Measurements from ENCODE around the gene ANKRD44.
A peak's percentile ranks its signal among the peaks of the same experiment; 100 is the strongest.

Gene ANKRD44

GRCh38 chr2:197249381-197250083 is 61.0 kb downstream of the ANKRD44 start:
- no peak for DNase-seq (ENCODE audit: low read depth)
- no peak overlapping the region for H3K4me3 ChIP-seq (ENCODE audit: low read depth, low read length)
- TF ChIP-seq, protein P1, sequence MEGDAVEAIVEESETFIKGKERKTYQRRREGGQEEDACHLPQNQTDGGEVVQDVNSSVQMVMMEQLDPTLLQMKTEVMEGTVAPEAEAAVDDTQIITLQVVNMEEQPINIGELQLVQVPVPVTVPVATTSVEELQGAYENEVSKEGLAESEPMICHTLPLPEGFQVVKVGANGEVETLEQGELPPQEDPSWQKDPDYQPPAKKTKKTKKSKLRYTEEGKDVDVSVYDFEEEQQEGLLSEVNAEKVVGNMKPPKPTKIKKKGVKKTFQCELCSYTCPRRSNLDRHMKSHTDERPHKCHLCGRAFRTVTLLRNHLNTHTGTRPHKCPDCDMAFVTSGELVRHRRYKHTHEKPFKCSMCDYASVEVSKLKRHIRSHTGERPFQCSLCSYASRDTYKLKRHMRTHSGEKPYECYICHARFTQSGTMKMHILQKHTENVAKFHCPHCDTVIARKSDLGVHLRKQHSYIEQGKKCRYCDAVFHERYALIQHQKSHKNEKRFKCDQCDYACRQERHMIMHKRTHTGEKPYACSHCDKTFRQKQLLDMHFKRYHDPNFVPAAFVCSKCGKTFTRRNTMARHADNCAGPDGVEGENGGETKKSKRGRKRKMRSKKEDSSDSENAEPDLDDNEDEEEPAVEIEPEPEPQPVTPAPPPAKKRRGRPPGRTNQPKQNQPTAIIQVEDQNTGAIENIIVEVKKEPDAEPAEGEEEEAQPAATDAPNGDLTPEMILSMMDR (conservative IDR thresholded peaks at IDR 0.05; ENCODE audit: low read depth, low read length), result no peak

DNA sequence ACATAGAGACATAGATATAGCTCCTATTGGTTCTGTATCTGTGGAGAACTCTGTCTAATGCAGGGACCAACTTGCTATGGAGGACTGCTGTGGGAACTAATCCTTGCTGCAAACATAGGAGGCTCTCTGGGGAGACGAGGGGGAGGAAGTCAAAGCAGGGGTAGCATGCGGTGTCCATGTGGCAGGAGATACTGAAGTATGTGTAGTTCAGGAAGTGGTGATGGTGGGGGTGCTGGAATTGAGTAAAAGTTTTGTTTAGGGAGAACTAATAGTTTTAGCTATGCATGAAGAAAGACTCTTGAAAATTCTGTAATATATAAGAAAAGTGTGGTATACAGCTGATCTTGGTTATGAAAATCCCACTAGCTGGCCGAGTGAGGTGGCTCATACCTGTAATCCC is 62.0 kb downstream of the ANKRD44 start:
- H3K4me3 ChIP-seq (ENCODE audit: low read depth, low read length), result no peak overlapping the region
- TF ChIP-seq, protein P1 (conservative IDR thresholded peaks at IDR 0.05; ENCODE audit: low read depth, low read length), result no peak
- peak; percentile 67 for DNase-seq (ENCODE audit: low read depth)

DNA sequence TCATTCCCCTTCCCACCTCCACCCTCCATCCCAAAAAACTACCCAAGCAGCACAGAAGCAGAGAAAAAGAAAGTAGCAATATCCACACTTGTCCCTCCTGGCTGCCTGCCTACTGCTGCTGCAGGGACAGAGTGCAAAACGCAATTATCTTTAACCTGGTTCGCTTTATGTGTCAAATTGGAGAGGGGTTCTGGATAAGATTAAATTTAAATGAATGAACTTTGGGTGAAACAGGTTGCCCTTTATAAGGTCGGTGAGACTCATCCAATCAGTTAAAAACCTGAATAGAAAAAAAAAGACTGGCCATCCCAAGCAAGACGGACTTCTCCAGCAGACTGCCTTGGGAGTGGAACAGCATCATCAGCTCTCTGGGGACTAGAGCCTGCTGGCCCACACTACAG is 62.6 kb downstream of the ANKRD44 start:
- TF ChIP-seq, protein P1 (conservative IDR thresholded peaks at IDR 0.05; ENCODE audit: low read depth, low read length), result no peak
- no peak overlapping the region for H3K4me3 ChIP-seq (ENCODE audit: low read depth, low read length)
- no peak for DNase-seq (ENCODE audit: low read depth)

DNA sequence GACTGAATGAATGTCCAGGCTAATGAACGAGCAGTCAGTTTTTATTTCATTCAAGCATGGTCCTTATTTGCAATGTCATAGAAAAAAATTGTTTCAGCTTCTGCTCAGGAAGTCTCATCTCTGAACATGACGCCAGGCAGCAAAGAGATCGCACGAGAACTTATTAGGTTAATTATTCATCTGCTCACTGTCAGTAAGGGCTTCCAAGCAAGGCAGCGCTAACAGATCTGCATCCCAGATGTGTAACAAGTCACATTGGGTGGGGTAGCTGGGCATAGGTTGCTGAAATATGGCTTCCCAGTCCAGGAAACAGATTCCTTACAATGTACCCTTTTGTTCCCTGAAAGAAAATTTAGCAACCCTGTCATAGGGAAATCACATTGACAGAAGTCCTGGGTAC is 63.5 kb downstream of the ANKRD44 start:
- TF ChIP-seq, protein P1 (conservative IDR thresholded peaks at IDR 0.05; ENCODE audit: low read depth, low read length), result no peak
- DNase-seq (ENCODE audit: low read depth), result no peak
- H3K4me3 ChIP-seq (ENCODE audit: low read depth, low read length), result no peak overlapping the region

DNA sequence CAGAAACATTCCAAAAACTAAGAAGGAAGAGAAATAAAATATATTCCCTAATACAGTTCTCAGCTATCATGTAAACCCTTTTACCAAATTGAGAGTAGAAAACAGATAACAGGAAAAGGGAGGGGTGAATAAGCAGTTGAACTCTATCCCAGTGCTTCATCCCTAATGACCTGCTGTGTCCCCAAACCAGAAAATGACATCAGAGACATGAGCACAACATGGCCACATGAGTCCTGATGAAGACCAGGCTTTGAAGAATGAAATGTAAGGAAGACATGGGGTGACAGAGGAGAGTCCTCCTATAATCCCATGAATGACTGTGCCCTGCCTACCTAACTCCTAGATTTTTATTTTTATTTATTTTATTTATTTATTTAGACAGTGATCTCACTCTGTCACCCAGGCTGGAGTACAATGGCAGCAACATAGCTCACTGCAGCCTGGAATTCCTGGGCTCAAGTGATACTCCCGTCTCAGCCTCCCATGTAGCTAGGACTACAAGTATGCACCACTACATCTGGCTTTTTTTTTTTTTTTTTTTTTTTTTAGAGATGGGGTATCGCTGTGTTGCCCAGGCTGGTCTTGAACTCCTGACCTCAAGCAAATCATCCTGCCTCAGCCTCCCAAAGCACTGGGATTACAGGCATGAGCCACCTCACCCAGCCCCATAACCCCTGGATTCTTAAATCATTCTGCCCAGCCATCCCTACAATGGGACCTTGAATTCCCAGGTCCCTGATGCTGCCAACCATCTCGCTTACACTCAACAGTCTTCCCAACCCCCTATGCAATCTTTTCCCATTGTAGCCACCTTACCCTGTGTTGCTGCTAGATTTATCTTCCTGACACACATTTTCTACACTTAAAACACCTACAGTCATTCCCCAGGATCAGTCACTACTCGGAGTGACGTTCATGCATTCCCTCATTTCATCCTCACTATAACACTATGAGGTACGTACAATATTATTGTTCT is 64.5 kb downstream of the ANKRD44 start:
- TF ChIP-seq, protein P1 (conservative IDR thresholded peaks at IDR 0.05; ENCODE audit: low read depth, low read length), result no peak
- no peak for DNase-seq (ENCODE audit: low read depth)
- no peak overlapping the region for H3K4me3 ChIP-seq (ENCODE audit: low read depth, low read length)

GRCh38 chr2:197244349-197244748 is 66.2 kb downstream of the ANKRD44 start:
- H3K4me3 ChIP-seq (ENCODE audit: low read depth, low read length), result no peak overlapping the region
- TF ChIP-seq, protein P1 (conservative IDR thresholded peaks at IDR 0.05; ENCODE audit: low read depth, low read length), result no peak
- DNase-seq (ENCODE audit: low read depth), result no peak
